HG03097 (cell line): ENCODE data around the gene AOPEP.

Experiments used
- ATAC-seq: cut with Tn5 transposase; IDR thresholded peaks from one replicate; pipeline ENCODE4 v1.9.1; 2021; ENCODE audit not compliant: unreplicated experiment, low FRiP score

Gene AOPEP

DNA sequence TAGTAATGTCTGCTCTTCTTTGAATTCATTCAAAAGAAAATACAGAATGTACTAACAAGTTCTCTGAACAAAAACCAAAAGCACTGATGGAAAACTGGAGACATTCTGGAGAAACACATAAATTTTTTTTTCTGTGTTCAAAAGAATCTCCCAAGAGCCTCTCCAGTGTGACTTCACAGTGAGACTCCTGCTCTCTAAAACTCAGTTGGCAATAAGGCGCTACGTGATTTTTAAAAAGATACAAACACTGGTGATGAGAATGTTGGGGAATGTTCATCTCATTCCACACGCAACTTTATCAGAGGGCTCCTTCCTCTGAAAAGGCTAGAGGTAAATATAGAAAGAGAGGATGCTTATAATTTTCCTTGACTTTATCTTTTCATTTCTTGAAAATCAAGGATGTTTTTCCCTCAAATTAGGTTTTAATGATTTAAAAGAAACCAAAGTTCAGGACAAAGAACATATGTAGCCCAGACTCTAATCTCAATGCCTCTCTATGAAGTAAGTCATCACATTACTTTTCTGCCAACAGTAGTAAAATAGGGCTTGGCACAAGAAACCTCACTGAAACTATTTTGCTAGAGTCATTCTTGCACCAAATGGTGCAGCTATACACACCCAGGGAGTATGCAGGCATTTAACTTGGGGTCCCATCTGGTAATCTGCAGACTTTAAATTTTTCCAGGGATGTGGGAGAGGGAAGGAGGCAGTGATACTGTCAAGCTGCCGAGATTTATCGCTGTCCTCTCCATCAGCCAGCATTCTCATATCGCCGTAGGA is 12.9 kb upstream of the AOPEP start:
- no peak for ATAC-seq

DNA sequence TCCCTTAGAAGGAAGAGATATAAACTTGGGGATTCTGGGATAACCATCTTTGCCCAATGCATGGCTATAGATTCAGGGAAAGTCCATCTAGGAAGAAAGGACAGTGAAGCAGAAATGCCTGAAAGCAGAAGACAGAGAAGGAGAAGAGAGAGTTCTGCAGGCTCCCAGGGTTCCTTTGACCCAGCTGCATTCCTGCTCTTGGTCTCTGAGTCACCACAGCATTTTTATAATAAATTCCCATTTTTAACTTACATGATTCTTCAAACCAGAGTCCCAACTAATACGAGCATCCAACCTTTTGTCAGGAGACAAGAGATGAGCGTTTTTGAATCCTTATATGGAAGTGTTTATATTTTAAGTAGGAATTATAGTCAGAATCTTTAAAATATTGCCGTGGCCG is 12.0 kb upstream of the AOPEP start:
- no peak for ATAC-seq

DNA sequence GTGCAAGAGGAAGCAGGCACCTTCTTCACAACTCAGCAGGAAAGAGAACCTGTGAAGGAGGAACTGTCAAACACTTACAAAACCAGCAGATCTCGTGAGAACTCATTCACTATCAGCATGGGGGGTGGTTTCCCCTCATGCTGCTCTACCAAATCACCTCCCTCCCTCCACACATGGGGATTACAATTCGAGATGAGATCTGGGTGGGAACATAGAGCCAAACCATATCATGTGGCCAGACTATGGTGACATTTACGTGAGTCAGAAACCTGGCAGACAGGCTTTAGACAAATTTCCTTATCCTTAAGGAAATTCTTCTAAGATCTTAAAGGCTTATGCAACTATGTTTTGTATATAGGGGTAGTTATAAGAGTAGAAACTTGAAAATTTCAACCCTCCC is 8.7 kb upstream of the AOPEP start:
- no peak for ATAC-seq

DNA sequence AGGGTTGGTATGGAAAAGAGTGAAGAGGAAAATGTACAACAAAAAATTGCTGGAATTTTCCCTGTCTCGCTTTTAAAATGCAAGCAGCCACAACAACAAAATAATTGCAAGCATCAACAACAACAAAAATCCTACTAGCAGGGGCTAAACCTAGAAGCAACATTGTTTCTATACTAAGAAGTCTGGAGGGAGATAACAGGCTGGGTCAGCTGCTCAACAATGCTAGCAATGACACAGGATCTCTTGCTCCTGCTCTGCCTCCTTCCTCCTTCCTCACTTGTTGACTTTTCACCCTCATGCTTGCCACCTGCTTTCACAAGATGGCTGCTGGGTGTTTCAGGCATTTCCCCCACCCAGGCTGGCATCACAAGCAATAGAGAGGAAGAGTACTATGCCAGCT is 7.6 kb upstream of the AOPEP start:
- no peak for ATAC-seq

DNA sequence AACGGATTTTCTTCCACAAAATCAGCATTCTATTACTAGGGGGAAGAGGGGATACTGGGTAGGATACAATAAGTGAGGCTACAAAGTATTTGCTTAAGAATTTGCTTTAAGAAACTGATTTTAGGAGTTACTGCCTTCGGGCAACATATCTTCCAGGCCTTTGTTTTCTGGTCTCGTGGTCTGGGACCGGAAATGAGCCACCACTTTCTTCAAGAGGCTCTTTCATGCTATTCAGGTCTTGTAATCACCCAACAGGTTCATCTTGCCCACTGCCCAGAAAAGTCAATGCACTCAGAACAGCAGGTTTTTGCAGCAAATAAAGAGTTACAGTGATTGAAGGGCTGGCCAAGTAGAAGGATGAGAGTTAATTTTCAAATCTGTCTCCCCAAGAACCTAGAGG is 6.6 kb upstream of the AOPEP start:
- no peak for ATAC-seq

DNA sequence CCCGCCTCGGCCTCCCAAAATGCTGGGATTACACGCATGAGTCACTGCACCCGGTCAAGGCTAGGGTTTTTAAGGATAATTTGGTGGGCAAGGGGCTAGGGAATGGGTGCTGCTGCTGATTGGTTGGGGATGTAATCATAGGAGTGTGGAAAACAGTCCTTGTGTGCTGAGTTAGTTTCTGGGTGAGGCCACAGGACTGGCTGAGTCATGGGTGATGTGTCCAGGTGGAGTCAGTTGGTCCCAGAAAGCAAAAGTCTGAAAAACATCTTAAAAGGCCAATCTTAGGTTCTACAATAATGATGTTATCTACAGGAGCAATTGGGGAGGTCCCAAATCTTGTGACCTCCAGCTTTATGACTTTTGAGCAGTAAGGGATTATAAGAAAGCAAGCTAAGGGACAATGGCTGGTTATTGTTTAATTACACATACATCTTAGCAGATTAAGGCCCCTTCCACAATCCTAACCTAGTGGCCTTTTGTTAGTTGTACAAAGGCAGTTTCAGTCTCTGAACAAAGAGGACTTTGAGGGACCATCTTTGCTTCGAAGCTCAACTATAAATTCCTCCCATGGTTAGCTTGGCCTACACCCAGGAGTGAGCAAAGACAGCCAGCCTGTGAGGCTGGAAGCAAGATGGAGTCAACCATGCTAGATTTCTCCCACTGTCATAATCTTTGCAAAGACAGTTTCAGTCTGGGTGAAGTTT is 5.5 kb upstream of the AOPEP start:
- ATAC-seq, result no peak

DNA sequence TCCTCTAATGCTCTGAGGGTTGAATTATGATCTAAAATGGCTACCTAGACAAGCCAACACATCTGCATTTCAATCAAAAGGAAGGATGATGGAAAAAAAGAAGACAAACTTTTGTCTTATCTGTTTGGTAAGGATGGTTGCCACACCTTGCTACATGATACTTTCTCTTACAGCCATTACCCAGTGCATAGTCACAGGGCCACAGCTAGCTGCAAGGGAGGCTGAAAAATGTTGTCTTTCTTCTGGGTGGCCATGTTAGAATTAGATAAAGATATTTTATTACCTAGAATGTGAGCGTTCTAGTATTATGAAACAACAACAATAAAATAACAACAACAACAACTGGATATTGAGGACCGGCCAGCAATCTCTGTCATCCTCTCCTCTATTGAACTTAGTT is 4.7 kb upstream of the AOPEP start:
- ATAC-seq, result no peak

DNA sequence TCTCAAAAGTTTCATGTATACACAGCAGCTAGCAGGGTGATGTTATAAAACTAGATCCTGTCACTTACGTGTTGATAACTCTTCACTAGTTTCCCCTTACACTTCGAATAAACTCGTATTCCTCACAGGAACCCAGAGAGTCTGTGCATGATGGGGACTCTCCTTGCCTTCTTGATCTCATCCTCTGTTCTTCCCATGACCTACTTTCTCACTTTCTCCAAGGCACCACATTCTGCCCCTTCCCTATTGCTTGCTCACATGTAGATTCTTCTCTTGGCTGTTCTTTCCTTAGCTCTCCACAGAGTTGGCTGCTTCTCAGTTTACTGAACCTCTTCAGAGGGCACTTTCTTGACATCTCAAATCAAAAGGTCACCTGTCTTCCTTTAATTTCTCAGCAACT is 1.2 kb upstream of the AOPEP start:
- no peak for ATAC-seq

DNA sequence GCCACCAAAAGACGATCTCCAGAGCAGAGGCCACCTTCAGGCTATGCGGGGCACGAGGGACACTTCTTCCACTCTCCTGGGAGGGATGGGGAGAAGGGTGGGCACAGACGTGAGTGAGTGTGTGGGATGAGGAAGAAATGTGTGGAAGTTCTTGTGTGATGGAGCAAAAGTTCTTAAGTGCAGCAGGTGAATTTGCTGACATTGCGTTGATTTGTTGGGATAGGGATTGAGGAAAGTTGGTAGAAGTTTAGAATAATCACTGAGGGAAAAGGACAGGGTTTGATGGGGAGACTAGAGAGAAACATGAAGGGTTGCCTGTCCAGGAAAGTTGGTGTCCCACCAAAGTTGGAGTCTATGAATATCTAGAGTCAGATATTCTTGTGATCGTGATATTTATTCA is 2.2 kb downstream of the AOPEP start:
- ATAC-seq, result no peak

DNA sequence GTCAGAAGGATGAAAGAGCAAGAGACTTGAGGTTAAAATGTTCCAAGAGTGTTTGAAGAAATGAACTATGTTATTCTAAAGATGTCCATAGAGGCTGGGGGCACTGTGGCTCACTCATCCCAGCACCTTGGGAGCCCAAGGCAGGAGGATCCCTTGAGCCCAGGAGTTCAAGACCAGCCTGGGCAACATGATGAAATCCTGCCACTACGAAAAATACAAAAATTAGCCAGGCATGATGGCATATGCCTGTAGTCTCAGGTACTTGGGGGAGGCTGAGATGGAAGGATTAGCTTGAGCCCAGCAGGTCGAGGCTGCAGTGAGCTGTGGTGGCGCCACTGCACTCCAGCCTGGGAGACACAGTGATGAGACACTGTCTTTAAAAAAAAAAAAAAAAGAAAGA is 2.7 kb downstream of the AOPEP start:
- ATAC-seq, result no peak

DNA sequence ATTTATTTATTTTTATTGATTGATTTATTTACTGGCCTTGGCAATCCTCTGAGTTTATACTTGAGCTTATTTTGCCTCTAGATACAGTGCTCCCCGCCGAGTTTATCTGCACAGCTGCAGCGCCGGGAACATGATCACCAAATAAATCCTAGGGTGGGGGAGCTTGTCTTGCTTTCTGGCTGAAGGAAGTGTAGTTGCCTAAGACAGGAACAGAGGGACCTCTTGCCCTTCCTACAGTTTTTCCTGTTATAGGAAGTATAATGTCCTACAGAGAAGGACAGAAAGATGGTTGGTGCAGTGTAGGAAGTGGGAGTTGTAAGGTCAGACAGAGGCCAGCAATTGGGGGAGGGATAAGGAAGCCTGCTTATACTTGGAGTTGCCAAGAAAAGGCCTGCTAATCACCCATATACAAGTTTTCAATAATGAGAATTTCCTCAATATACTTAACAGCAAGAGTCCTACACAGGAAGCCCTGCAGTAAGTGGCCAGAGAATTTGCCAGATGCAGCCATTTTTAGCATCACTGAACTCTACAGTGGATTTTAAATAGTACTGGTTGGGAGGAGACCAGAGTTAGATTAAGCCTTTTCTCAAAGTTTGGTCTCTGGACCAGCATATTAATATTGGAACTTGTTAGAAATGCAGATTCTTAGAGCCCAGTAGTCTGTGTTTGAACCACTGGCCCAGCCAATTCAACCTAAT is 7.7 kb downstream of the AOPEP start:
- no peak for ATAC-seq

DNA sequence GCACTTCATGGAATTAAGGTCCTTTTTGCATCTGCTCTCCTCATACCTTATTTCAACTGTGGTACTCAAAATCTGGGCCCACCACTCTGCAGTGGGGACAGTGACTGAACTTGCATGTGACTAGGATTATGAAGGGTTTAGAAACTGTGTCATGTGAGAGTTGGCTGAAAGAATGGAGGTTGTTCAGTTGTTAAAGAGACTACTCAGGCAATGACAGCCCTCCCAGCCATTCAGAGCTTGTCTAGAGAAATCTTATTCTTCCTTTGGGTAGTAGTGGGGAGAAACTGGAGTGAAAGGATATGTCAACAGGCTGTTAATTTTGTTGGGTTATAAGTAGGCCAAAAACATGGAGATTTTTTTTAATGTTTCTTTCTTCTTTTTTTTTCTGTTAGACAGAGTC is 10.3 kb downstream of the AOPEP start:
- ATAC-seq, result no peak

DNA sequence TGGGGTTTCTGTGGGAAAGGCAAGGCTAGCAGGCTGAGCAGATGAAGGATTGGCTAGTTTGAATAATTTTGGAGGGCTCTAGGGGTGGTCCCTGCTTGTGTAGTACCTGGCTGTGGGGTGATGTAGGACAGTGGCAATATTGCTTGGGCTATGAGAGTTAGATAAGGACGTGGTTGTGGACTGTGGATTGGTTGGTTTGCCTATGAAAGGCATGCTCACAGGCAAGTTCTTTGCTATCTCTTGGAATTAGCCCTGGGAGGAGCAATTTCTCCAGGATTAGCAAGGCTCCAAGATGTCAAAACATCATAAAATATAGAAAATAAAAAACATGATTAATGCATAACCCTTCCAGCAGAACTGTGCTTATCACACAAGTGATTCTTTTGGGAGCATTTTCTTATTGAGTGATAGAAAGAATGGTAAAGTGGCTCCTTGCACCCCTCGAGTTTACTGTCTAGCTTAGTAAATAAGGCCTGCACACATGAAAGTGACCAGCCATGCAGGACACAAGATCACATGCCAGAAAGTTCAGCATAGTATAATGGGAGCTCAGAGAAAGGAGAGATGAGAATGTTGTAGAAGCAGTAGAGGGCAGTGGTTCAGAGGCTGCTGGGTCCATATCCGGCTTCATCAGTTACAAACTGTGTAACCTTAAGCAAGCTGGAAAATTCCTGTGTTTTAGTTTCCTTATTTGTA is 13.8 kb downstream of the AOPEP start:
- no peak for ATAC-seq

DNA sequence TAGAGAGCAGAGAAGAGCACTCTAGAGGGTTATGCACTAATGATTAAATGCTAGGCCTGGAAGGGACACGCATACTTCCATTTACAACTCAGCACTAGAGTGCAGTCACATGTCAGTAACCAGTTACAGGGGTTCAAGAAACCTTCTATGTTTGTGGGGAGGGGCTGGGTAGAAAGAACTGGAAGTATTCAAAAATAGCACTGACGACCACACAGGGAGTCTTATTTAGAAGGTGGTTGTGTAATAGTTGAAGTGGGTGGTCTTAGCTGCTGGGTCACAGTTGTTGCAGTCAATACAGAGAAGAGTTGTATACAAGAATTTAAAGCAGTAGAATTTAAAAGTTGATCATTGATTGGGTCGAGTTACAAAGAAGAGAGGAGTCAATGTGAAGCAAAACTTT is 15.4 kb downstream of the AOPEP start:
- no peak for ATAC-seq

DNA sequence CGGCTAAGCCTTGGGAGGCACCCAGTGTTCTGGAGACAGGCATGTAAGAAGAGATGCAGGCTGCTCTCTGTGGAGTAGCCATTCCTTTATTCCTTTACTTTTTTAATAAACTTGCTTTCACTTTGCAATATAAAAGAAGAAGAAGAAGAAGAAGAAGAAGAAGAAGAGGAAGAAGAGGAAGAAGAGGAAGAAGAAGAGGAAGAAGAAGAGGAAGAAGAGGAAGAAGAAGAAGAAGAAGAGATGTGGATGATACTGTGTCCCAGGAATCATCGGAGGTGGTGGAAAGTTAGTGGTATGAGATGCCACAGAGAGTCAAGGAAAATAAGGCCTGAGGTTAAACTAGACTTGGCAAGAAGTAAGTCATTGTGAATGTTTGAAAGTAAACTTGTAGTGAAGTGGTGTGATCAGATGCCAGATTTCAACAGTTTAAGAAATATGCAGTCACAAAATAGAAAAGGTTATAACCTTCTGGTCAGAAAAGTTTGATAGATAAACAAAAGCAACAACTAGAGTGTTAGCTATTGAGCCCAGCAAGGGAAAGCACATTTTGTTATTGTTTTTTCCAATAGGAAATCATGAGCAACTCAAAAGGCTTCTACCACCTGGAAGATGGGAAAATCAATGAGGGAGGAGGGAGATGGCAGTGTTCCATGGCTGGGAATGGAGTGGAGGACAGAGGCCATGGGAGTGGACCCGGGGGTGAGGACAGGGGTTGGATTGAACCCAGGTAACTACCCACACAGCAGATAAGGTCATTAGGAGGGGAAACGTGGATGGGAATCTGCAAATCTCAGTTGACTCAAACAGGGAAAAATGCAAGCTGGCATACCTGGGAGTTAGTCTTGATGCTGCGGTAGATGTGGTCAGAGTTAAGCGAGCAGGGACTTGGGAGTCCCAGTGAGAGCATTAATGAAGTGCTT is 16.8 kb downstream of the AOPEP start:
- no peak for ATAC-seq

DNA sequence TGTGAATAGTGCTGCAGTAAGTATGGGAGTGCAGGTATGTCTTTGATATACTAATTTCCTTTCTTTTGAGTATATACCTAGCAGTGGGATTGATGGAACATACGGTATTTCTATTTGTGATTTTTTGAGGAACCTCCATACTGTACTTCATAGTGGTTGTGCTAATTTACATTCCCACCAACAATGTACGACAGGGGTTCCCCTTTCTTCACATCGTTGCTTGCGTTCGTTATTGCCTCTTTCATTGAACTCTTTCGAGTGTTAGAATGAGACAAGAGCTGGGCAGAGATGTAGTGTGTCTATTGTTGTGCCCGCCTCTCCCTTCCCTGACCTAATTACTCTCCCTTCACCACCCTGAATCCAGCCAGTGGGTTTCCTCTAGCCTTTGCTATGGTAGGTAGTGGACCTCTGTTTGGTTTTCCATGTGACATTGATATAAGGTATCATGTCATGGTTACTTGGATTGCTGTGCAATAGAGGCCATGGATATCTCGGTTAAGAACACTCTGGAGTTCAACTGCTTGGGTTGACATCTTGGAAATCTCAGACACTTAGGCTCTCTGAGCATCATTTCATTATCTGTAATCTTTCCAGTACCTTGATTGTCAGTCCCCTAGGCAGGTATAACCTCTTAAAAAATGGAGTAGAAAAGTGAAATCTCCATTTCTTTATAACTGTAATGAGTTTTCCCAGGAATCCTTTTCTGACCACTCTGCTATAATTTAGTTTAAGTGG is 19.5 kb downstream of the AOPEP start:
- ATAC-seq, result no peak

DNA sequence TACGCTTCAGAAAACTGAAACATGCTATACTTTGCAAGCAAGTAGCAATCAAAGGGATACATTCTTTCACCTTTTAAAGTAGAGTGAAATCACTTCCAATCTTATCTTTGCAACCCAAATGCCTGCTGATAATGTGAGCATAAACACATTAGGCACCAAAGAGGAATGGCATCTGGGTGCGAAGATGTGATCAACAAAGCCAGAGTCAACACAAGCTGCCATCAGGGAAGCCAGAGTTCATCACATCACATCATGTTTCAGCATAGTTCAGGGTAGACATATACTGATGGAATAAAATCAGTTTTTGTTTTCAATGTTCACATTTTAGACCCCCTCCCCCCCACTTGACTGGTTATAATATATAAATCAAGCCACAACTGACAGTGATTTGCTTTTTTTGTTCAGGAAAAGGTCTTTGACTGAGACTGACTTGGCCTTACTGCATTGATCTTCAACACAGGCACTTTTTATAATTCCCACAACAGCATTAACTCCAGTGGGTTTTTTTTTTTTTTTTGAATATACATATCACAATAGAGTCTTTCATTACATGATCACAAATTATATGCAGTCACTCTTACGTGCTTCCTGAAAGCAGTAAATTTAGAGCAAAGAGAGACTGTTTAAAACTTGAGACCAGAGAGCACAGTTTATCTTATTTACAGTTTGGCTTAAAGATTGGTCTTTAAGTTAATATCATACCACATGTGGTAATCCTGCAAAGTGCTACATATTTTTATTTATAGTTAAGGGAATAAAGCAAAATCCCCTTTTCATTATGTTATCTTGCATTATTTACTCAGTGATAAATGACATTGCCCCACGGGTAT is 20.3 kb downstream of the AOPEP start:
- ATAC-seq, result no peak

DNA sequence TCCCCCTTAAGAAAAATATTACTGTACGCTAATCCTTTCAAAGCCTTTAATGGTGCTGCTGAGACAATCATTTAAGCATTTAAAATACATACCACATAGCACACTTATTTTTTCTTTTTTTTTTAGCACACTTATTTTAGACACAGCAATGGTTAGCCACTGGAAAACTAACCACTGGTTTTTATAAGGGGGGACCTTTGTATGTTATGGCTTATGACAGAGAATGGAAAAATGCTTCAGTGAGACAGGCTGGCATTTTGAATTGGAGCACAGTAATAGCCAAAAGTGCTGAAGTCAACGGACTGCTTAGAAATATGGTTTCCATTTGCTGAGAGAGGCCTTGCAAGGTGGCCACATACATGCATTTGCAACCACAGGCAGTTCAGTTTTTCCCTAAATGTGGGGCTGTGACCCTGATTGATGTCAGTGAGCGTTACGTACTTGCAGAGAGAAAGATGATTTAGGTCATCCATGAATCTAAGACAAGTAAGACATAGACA is 28.5 kb downstream of the AOPEP start:
- ATAC-seq, result no peak
